Measurements from ENCODE around the gene CES2.

GRCh38 chr16:66923866-66924265, 11.4 kb upstream of the CES2 start:
- TF ChIP-seq, protein P1, sequence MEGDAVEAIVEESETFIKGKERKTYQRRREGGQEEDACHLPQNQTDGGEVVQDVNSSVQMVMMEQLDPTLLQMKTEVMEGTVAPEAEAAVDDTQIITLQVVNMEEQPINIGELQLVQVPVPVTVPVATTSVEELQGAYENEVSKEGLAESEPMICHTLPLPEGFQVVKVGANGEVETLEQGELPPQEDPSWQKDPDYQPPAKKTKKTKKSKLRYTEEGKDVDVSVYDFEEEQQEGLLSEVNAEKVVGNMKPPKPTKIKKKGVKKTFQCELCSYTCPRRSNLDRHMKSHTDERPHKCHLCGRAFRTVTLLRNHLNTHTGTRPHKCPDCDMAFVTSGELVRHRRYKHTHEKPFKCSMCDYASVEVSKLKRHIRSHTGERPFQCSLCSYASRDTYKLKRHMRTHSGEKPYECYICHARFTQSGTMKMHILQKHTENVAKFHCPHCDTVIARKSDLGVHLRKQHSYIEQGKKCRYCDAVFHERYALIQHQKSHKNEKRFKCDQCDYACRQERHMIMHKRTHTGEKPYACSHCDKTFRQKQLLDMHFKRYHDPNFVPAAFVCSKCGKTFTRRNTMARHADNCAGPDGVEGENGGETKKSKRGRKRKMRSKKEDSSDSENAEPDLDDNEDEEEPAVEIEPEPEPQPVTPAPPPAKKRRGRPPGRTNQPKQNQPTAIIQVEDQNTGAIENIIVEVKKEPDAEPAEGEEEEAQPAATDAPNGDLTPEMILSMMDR (IDR thresholded peaks at IDR 0.05; ENCODE audit: borderline replicate concordance, extremely low read depth, low read length, poor library complexity, severe bottlenecking), result no peak
- TF ChIP-seq EZH2 (IDR thresholded peaks at IDR 0.05; ENCODE audit: borderline replicate concordance, low read depth, low read length, severe bottlenecking), result no peak
